BE2C (cell line): ENCODE data around the gene KCNG2.

Experiments
- DNase-seq: peaks from one replicate; pipeline ENCODE4 v3.0.0-alpha.2; 2020
- H3K27me3 ChIP-seq: fragments of 250-450 bp; sonication (Bioruptor Pico); 2 replicates; pipeline ENCODE4 v1.5.1; 2020; ENCODE audit warnings: mild to moderate bottlenecking
- H3K36me3 ChIP-seq: fragments of 250-450 bp; sonication (Bioruptor Pico); 2 replicates; pipeline ENCODE4 v1.5.1; 2020; ENCODE audit warnings: mild to moderate bottlenecking
- H3K4me1 ChIP-seq: fragments of 250-450 bp; sonication (Bioruptor Pico); 2 replicates; pipeline ENCODE4 v1.5.1; 2020
- H3K4me3 ChIP-seq: 2 replicates; pipeline ENCODE4 v1.5.1; 2011; ENCODE audit warnings: low read depth, low read length
- H3K9me3 ChIP-seq: fragments of 250-450 bp; sonication (Bioruptor Pico); 2 replicates; pipeline ENCODE4 v1.5.1; 2020
- TF ChIP-seq, protein P1 (sequence below): IDR thresholded peaks from 2 replicates; pipeline ENCODE4 v1.5.1; 2012; ENCODE audit warnings: mild to moderate bottlenecking, low read depth, low read length

Gene KCNG2

DNA sequence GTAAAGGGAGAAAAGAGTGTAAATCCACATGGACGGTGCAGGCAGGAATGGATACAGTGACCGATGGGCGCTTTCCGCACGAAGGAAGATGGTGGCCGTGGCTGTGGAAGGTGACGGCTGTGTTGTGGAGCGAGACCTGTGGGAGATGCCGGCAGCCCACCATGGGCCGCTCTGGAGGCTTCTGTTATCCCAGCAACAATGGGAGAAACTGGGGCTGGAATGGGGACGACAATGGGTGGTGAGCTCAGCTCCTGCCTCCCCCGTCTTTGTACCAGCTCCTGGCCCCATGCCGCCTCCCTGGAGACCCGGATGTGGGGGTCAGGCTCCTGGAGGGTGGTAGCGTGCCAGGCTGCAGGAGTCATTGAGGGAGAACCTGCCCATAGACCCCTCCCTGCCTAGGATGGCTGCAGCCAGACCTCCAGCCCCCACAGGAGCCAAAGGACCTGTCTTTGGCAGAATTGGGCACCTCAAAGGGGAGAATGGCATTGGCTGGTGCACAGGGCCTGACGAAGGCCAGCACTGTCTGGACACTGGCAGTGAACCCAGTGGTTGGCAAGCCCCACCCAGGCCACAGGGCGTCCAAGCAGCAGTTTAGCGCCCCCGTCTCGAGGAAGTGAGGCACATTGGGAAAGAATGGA is 81.1 kb downstream of the KCNG2 start:
- TF ChIP-seq, protein P1, sequence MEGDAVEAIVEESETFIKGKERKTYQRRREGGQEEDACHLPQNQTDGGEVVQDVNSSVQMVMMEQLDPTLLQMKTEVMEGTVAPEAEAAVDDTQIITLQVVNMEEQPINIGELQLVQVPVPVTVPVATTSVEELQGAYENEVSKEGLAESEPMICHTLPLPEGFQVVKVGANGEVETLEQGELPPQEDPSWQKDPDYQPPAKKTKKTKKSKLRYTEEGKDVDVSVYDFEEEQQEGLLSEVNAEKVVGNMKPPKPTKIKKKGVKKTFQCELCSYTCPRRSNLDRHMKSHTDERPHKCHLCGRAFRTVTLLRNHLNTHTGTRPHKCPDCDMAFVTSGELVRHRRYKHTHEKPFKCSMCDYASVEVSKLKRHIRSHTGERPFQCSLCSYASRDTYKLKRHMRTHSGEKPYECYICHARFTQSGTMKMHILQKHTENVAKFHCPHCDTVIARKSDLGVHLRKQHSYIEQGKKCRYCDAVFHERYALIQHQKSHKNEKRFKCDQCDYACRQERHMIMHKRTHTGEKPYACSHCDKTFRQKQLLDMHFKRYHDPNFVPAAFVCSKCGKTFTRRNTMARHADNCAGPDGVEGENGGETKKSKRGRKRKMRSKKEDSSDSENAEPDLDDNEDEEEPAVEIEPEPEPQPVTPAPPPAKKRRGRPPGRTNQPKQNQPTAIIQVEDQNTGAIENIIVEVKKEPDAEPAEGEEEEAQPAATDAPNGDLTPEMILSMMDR: no peak
- Histone ChIP-seq H3K4me3 (no peak overlapping the region), H3K9me3 (no peaks in the 10 kb centered on the region), H3K36me3 (no peaks in the 10 kb centered on the region), H3K27me3 (no peaks in the 10 kb centered on the region), H3K4me1 (no peaks in the 10 kb centered on the region)
- DNase-seq: no peak

DNA sequence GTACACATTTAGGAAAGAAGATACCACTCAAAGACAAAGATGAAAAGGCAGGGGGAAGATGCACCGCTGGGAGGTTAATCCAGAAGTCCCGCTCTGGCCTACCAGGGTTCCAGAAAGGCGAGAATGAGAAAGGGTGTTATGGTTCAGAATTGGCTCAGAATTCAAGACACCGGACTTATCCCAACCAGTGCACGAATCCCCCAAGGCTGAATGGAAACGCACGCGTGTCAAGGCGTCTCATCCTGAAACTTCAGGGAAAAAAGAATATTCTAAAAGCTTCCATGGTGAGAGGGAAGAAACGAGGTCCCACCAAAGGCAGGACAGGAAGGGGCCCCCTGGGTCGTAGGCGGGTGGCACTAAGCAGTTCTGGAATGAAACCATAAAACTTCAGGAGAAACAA is 81.8 kb downstream of the KCNG2 start:
- H3K27me3 ChIP-seq: no peaks in the 10 kb centered on the region
- TF ChIP-seq, protein P1: no peak
- H3K4me3 ChIP-seq: no peak overlapping the region
- H3K9me3 ChIP-seq: no peaks in the 10 kb centered on the region
- no peaks in the 10 kb centered on the region for H3K36me3 ChIP-seq
- no peaks in the 10 kb centered on the region for H3K4me1 ChIP-seq
- no peak for DNase-seq

DNA sequence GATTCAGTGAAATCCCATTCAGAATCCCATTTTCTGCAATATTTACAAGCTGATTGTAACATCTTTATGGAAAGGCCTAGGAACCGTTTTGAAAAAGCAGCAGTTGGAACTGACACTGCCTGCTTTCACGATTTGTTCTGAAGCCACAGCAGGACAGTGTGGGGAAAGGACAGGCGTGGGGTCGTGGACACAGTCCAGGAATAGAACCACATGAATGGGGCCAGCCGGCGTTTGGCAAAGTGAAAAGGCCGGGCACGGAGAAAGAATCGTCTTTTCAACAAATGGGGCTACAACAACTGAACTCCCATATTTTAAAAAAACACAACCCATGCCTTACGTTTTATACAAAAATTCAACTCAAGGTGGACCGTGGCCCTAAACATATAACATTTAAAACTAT is 84.0 kb downstream of the KCNG2 start:
- no peaks in the 10 kb centered on the region for H3K9me3 ChIP-seq
- DNase-seq: no peak
- TF ChIP-seq, protein P1: no peak
- no peaks in the 10 kb centered on the region for H3K36me3 ChIP-seq
- no peaks in the 10 kb centered on the region for H3K27me3 ChIP-seq
- H3K4me3 ChIP-seq: no peak overlapping the region
- H3K4me1 ChIP-seq: no peaks in the 10 kb centered on the region

DNA sequence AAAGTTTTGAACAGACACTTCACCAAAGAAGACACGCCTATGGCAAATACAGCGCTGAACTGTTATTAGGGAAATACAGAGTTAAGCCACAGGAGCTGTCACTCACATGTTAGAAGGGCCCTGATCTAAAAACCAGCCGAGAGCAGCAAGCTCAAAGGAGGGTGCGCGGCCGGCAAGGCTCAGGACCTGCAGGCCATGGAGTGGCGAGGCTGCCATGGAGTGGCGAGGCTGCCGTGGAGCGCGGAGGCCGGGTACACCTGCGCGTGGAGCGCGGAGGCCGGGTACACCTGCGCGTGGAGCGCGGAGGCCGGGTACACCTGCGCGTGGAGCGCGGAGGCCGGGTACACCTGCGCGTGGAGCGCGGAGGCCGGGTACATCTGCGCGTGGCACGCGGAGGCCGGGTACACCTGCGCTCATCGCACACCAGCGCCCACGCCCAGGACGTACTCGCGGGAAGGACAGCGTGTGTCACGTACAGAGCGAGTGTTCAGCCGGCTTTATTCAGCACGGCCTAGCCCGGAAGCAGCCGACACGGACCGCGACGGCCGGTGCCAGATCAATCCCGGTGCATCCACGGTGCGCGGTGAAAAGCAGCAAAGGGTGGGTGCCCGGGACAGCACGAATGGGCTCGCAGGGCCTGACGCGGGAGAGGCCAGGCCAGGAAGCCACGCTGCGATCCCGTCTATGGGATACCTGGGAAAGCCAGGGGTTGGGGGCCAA is 84.9 kb downstream of the KCNG2 start:
- DNase-seq: no peak
- no peaks in the 10 kb centered on the region for H3K9me3 ChIP-seq
- TF ChIP-seq, protein P1: no peak
- H3K27me3 ChIP-seq: no peaks in the 10 kb centered on the region
- no peaks in the 10 kb centered on the region for H3K4me1 ChIP-seq
- no peaks in the 10 kb centered on the region for H3K36me3 ChIP-seq
- H3K4me3 ChIP-seq: no peak overlapping the region

DNA sequence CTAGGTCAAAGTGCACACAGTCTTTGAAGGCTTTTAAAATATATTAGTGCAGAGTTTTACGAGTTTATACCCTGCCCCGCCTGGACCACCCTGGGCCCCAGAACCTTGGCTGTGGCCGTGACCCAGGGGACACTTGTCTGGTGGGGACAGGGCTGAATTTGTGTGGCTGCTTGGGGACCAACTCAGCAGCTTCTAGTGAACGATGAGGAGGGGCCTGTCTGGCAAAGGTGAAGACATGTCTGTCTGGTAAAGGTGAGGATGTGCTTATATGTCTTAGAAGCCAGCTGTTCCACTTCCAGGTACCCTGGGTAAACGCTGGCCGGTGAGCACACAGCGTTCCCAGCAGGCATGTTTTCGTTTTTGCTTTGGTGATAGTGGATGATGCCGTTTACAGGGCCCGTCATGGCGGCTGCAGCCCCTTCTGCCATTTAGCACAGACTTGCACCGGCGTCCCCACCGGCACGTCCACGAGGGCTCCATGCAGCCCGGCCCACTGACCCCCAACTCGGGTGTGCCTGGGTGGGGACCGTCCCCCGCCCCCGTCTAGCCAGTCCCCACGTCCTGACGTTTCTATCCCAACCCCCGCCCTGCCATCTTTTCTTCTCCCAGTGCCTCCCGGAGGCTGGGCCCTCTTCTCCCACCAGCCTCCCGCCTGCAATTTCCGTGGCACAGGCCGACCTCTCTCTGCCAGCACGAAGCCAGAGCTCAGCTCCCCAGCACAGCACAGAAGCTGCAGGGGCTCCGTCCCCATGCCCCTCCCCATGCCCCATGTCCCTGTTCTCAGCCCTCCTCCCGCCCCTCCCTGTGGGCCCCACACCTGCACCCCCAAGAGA is 85.9 kb downstream of the KCNG2 start:
- Histone ChIP-seq H3K9me3 (no peaks in the 10 kb centered on the region), H3K36me3 (no peaks in the 10 kb centered on the region), H3K4me1 (no peaks in the 10 kb centered on the region), H3K27me3 (no peaks in the 10 kb centered on the region), H3K4me3 (no peak overlapping the region)
- DNase-seq: no peak
- TF ChIP-seq, protein P1: no peak
